ENCODE measurements around the gene TM2D3. TPM values are rescaled to one million over a fixed set of nuclear protein-coding genes. Genes with fewer than 3 reads are reported as not detected.

The TM2D3 gene
- total and polyA plus RNA-seq, 2 donors (not counting 3 experiments of a cell fraction or from before 2014, with no cell fraction given): 34.3 to 51.5 TPM

- Histone ChIP-seq H3K4me2 (ENCODE audit: insufficient read depth, low read length) (no peak overlapping the region), H3K27ac (ENCODE audit: insufficient read depth, low read depth, low read length) (no peak overlapping the region), H3K9ac (replicated peaks; ENCODE audit: extremely low read depth, insufficient read depth, low read length) (no peak overlapping the region), H3K9me1 (replicated peaks; ENCODE audit: control insufficient read depth, extremely low read depth, insufficient read depth, low read length) (no peaks in the 10 kb centered on the region), H3K79me2 (ENCODE audit: control insufficient read depth, insufficient read depth, low read length) (no peaks in the 10 kb centered on the region), H3K4me1 (ENCODE audit: control insufficient read depth, extremely low read depth, insufficient read depth, low read length) (no peaks in the 10 kb centered on the region), H2AFZ (ENCODE audit: low read depth, low read length) (no peak overlapping the region), H3K27me3 (ENCODE audit: control insufficient read depth in 2 of 2, insufficient read depth in 2 of 2, low read length in 2 of 2) (no peaks in the 10 kb centered on the region), H3K9me3 (replicated peaks; ENCODE audit: control insufficient read depth, insufficient read depth, low read length) (no peaks in the 10 kb centered on the region), H3K36me3 (ENCODE audit: control insufficient read depth in 2 of 2, extremely low read depth in 1 of 2, insufficient read depth in 2 of 2, low read length in 2 of 2) (no peaks in the 10 kb centered on the region), H4K20me1 (replicated peaks; ENCODE audit: control insufficient read depth, extremely low read depth, insufficient read depth, low read length) (no peaks in the 10 kb centered on the region), H3K4me3 (replicated peaks in 1 of 3; ENCODE audit: insufficient read depth in 1 of 3, low read depth in 1 of 3, low read length in 3 of 3) (no peak overlapping the region)
- TF ChIP-seq JUN (IDR thresholded peaks at IDR 0.05; ENCODE audit: borderline replicate concordance, insufficient read depth, insufficient read length, low read depth): no peak
- TF ChIP-seq MAX (IDR thresholded peaks at IDR 0.05; ENCODE audit: insufficient read depth, insufficient read length): no peak
- TF ChIP-seq CTCF (IDR thresholded peaks at IDR 0.05; ENCODE audit: extremely low read depth in 1 of 2, insufficient read depth in 1 of 2, low read depth in 1 of 2, low read length in 2 of 2): no peak
- no peak for TF ChIP-seq POLR2A (IDR thresholded peaks at IDR 0.05; ENCODE audit: low read depth, low read length)
- TF ChIP-seq EZH2 (IDR thresholded peaks at IDR 0.05; ENCODE audit: borderline replicate concordance, low read depth, low read length, severe bottlenecking): no peak
- no peak for TF ChIP-seq FOS (IDR thresholded peaks at IDR 0.05; ENCODE audit: borderline replicate concordance, insufficient read depth, low read length)
- no peak for TF ChIP-seq GATA2 (IDR thresholded peaks at IDR 0.05; ENCODE audit: insufficient read depth, insufficient read length, low read depth, low read length)
- TF ChIP-seq POLR2AphosphoS5 (IDR thresholded peaks at IDR 0.05; ENCODE audit: insufficient read depth, low read depth, low read length): no peak
- TF ChIP-seq MYC (IDR thresholded peaks at IDR 0.05; ENCODE audit: low read depth, low read length): no peak
- ChIA-PET CTCF (no interaction called here), POLR2A (no interaction called here)
- FAIRE-seq (no peak), DNase-seq (ENCODE audit: low read depth, low spot score) (no peak)
- intact Hi-C loops (cut with micrococcal nuclease): no loop called here
- BruUV-seq (replicated peaks): no TSS peak
- dilution Hi-C loops (cut with MboI; ENCODE audit: extremely low pct_ligation_motif_present, low sequenced_read_pairs): no loop called here
These were observed 42.2 kb downstream of the TM2D3 start for GRCh38 chr15:101609742-101610610.
